Fibroblast of lung (primary cell): ENCODE results near the gene BRI3BP. TPM values are rescaled to one million over a fixed set of nuclear protein-coding genes. Genes with fewer than 3 reads are reported as not detected.

Experiments
- DNase-seq, 2 donors: peaks; one replicate each; pipeline versions ENCODE4 v3.0.0 to v3.0.0-alpha.2; 2010; ENCODE audit warnings: low read depth in 2 of 2
- H2AFZ ChIP-seq: 2 replicates; pipeline ENCODE4 v1.5.1; 2012; ENCODE audit warnings: low read length, control low read depth, inconsistent platforms
- H3K27ac ChIP-seq: 2 replicates; pipeline ENCODE4 v1.5.1; 2011; ENCODE audit warnings: low read length, control low read depth; ENCODE audit not compliant: insufficient read depth
- H3K27me3 ChIP-seq: 2 replicates; pipeline ENCODE4 v1.5.1; 2011; ENCODE audit warnings: mild to moderate bottlenecking, low read length; ENCODE audit not compliant: control insufficient read depth, insufficient read depth
- H3K36me3 ChIP-seq: 2 replicates; pipeline ENCODE4 v1.5.1; 2011; ENCODE audit warnings: low read length; ENCODE audit not compliant: control insufficient read depth, insufficient read depth
- H3K4me1 ChIP-seq: 2 replicates; pipeline ENCODE4 v1.5.1; 2011; ENCODE audit warnings: low read length; ENCODE audit not compliant: control insufficient read depth, insufficient read depth; ENCODE audit errors: extremely low read depth
- H3K4me2 ChIP-seq: 2 replicates; pipeline ENCODE4 v1.5.1; 2011; ENCODE audit warnings: low read length, control low read depth; ENCODE audit not compliant: insufficient read depth; ENCODE audit errors: extremely low read depth
- H3K4me3 ChIP-seq, 4 experiments: fragments of 200-600 bp in 1 of 4; sonication (generic) in 1 of 4; replicated peaks in 1 of 4; 2 replicates each; pipeline ENCODE4 v1.5.1; 2011 to 2016; ENCODE audit warnings: low read length in 4 of 4, low read depth in 3 of 4, mild to moderate bottlenecking in 3 of 4, control low read depth in 2 of 4, inconsistent platforms in 1 of 4, mixed read lengths in 1 of 4; ENCODE audit not compliant: insufficient read depth in 1 of 4; ENCODE audit errors: control extremely low read depth in 1 of 4
- H3K79me2 ChIP-seq: 2 replicates; pipeline ENCODE4 v1.5.1; 2012; ENCODE audit warnings: mild to moderate bottlenecking, low read length, inconsistent platforms; ENCODE audit not compliant: control insufficient read depth, insufficient read depth
- H3K9ac ChIP-seq: 2 replicates; pipeline ENCODE4 v1.5.1; 2011; ENCODE audit warnings: mild to moderate bottlenecking, low read length, control low read depth; ENCODE audit not compliant: insufficient read depth
- H3K9me3 ChIP-seq: 2 replicates; pipeline ENCODE4 v1.5.1; 2012; ENCODE audit warnings: low read depth, low read length; ENCODE audit not compliant: control insufficient read depth, insufficient read depth
- H4K20me1 ChIP-seq: 2 replicates; pipeline ENCODE4 v1.5.1; 2011; ENCODE audit warnings: low read length; ENCODE audit not compliant: control insufficient read depth, insufficient read depth; ENCODE audit errors: extremely low read depth
- CTCF ChIP-seq, 2 donors: IDR thresholded peaks in 1 of 2; conservative IDR thresholded peaks in 1 of 2; 1 replicate in 1 of 2; 2 replicates in 1 of 2; pipeline ENCODE4 v1.5.1; 2011 to 2012; ENCODE audit warnings: low read length in 2 of 2, control low read depth in 1 of 2, inconsistent platforms in 1 of 2, low read depth in 1 of 2, mild to moderate bottlenecking in 1 of 2
- EZH2 ChIP-seq: IDR thresholded peaks from 2 replicates; pipeline ENCODE4 v1.5.1; 2012; ENCODE audit warnings: low read length, control low read depth, mild to moderate bottlenecking; ENCODE audit errors: missing control alignments
- polyA plus RNA-seq, 2 donors: library from polyadenylated mRNA; depleted of rRNA in 1 of 2; stranded (reverse) in 1 of 2; unstranded in 1 of 2; fragments of >200 nt; gene quantifications; 2 replicates each; pipeline ENCODE4 v1.2.1, GENCODE V29; 2011 to 2012; ENCODE audit warnings: missing spikeins in 1 of 2
- total RNA-seq: library from RNA; depleted of rRNA; stranded (reverse); fragments of >200 nt; gene quantifications from 2 replicates; pipeline ENCODE4 v1.2.1, GENCODE V29; 2014

The BRI3BP gene
- total and polyA plus RNA-seq, 2 donors (not counting 1 experiment from before 2014, with no cell fraction given): 2.3 to 2.5 TPM

- H3K27me3 ChIP-seq: no peaks in the 10 kb centered on the region
- no peak overlapping the region for H3K4me3 ChIP-seq
- no peaks in the 10 kb centered on the region for H3K36me3 ChIP-seq
- no peak overlapping the region for H3K27ac ChIP-seq
- H3K79me2 ChIP-seq: no peaks in the 10 kb centered on the region
- no peaks in the 10 kb centered on the region for H3K9me3 ChIP-seq
- H4K20me1 ChIP-seq: no peaks in the 10 kb centered on the region
- no peak overlapping the region for H3K4me2 ChIP-seq
- no peaks in the 10 kb centered on the region for H3K4me1 ChIP-seq
- no peak for DNase-seq
- no peak for TF ChIP-seq CTCF (conservative IDR thresholded peaks at IDR 0.05 in 1 of 2, IDR thresholded peaks at IDR 0.05 in 1 of 2; ENCODE audit: low read depth in 1 of 2, low read length in 2 of 2)
- no peak for TF ChIP-seq EZH2
- H3K9ac ChIP-seq: no peak overlapping the region
- no peak overlapping the region for H2AFZ ChIP-seq
Measured at GRCh38 chr12:125004621-125005020, 11.2 kb downstream of the BRI3BP start.

- Histone ChIP-seq H3K4me2 (no peak overlapping the region), H3K9me3 (no peaks in the 10 kb centered on the region), H3K27ac (no peak overlapping the region), H4K20me1 (no peaks in the 10 kb centered on the region), H3K4me3 (no peak overlapping the region), H2AFZ (no peak overlapping the region), H3K4me1 (no peaks in the 10 kb centered on the region), H3K9ac (no peak overlapping the region), H3K27me3 (no peaks in the 10 kb centered on the region), H3K79me2 (no peaks in the 10 kb centered on the region), H3K36me3 (no peaks in the 10 kb centered on the region)
- no peak for TF ChIP-seq EZH2
- no peak for TF ChIP-seq CTCF (conservative IDR thresholded peaks at IDR 0.05 in 1 of 2, IDR thresholded peaks at IDR 0.05 in 1 of 2; ENCODE audit: low read depth in 1 of 2, low read length in 2 of 2)
- no peak for DNase-seq
Measured at GRCh38 chr12:125005652-125006051, 12.2 kb downstream of the BRI3BP start.

GRCh38 chr12:125006365-125006764 lies 12.9 kb downstream of the BRI3BP start:
- DNase-seq: no peak
- Histone ChIP-seq H3K4me1 (no peaks in the 10 kb centered on the region), H2AFZ (no peak overlapping the region), H3K9ac (no peak overlapping the region), H3K27me3 (no peaks in the 10 kb centered on the region), H3K4me2 (no peak overlapping the region), H3K9me3 (no peaks in the 10 kb centered on the region), H3K79me2 (no peaks in the 10 kb centered on the region), H3K36me3 (no peaks in the 10 kb centered on the region), H3K27ac (no peak overlapping the region), H3K4me3 (no peak overlapping the region), H4K20me1 (no peaks in the 10 kb centered on the region)
- TF ChIP-seq EZH2 (no peak), CTCF (conservative IDR thresholded peaks at IDR 0.05 in 1 of 2, IDR thresholded peaks at IDR 0.05 in 1 of 2; ENCODE audit: low read depth in 1 of 2, low read length in 2 of 2) (no peak)
